B cell (primary cell): ENCODE data around the gene TNRC6C. TPM values are rescaled to one million over a fixed set of nuclear protein-coding genes. Genes with fewer than 3 reads are reported as not detected.

Experiments
- ATAC-seq: fragments of 200-7000 bp; cut with Tn5 transposase; one replicate; pipeline ENCODE4 v1.10.0; 2021; ENCODE audit warnings: low read depth, mild to moderate bottlenecking, moderate number of reproducible peaks, moderate library complexity
- CTCF ChIA-PET: fragments of 350-600 bp; sonication (Branson Sonifier 250); formaldehyde crosslinking; loops from one replicate; lab custom pipeline; 2021; ENCODE audit warnings: antibody characterized with exemption, inconsistent platforms; lab: Charles Lee
- POLR2A ChIA-PET: fragments of 350-600 bp; sonication (Branson Sonifier 250); formaldehyde crosslinking; loops from one replicate; lab custom pipeline; 2021; ENCODE audit warnings: antibody characterized with exemption; lab: Charles Lee
- DNase-seq: peaks from one replicate; pipeline ENCODE4 v3.0.0; 2013
- H2AFZ ChIP-seq: 2 replicates; pipeline ENCODE4 v1.6.1; 2012; ENCODE audit warnings: mild to moderate bottlenecking, low read depth, low read length; ENCODE audit not compliant: insufficient read depth, poor library complexity, severe bottlenecking
- H3K27ac ChIP-seq, 2 donors: 1 replicate in 1 of 2; 2 replicates in 1 of 2; pipeline ENCODE4 v1.5.1; 2012 to 2013; ENCODE audit warnings: low read length in 2 of 2, mild to moderate bottlenecking in 2 of 2, moderate library complexity in 1 of 2
- H3K27me3 ChIP-seq, 4 experiments: fragments of 200-600 bp in 1 of 4; sonication (generic) in 1 of 4; replicated peaks in 1 of 4; 1 replicate in 2 of 4; 2 replicates in 2 of 4; pipeline versions ENCODE4 v1.6.1 to v1.7.0; 2013 to 2016; ENCODE audit warnings: low read length in 3 of 4, mild to moderate bottlenecking in 2 of 4, mixed read lengths in 1 of 4, moderate library complexity in 1 of 4; ENCODE audit not compliant: insufficient read depth in 4 of 4, control insufficient read depth in 3 of 4; ENCODE audit errors: control extremely low read depth in 1 of 4
- H3K36me3 ChIP-seq, 2 experiments: replicated peaks in 1 of 2; 1 replicate in 1 of 2; 2 replicates in 1 of 2; pipeline versions ENCODE4 v1.6.1 to v1.7.1; 2013; ENCODE audit warnings: low read length in 1 of 2; ENCODE audit not compliant: insufficient read depth in 2 of 2, control insufficient read depth in 1 of 2; ENCODE audit errors: control extremely low read depth in 1 of 2, extremely low read depth in 1 of 2
- H3K4me1 ChIP-seq, 2 donors: fragments of 200-600 bp in 1 of 2; sonication (generic) in 1 of 2; 1 replicate in 1 of 2; 2 replicates in 1 of 2; pipeline versions ENCODE4 v1.5.1 to v1.6.1; 2013 to 2017; ENCODE audit warnings: low read length in 2 of 2; ENCODE audit not compliant: control insufficient read depth in 2 of 2, insufficient read depth in 2 of 2
- H3K4me2 ChIP-seq: replicated peaks from 2 replicates; pipeline ENCODE3; 2012; ENCODE audit warnings: mild to moderate bottlenecking, low read depth, low read length; ENCODE audit not compliant: poor library complexity, severe bottlenecking
- H3K4me3 ChIP-seq, 5 experiments: fragments of 200-600 bp in 1 of 5; sonication (generic) in 1 of 5; 1 replicate in 3 of 5; 2 replicates in 2 of 5; pipeline versions ENCODE4 v1.5.1 to v1.7.0; 2011 to 2016; ENCODE audit warnings: low read length in 4 of 5, mild to moderate bottlenecking in 4 of 5, low read depth in 2 of 5, control low read depth in 1 of 5, moderate library complexity in 1 of 5; ENCODE audit not compliant: insufficient read depth in 1 of 5; ENCODE audit errors: control extremely low read depth in 1 of 5, extremely low read depth in 1 of 5
- H3K79me2 ChIP-seq: fragments of 200-600 bp; sonication (generic); one replicate; pipeline ENCODE4 v1.6.0; 2016; ENCODE audit warnings: low read length; ENCODE audit not compliant: control insufficient read depth, insufficient read depth
- H3K9ac ChIP-seq: fragments of 200-600 bp; sonication (generic); 2 replicates; pipeline ENCODE4 v1.6.1; 2017; ENCODE audit warnings: mild to moderate bottlenecking, low read length, moderate library complexity
- H3K9me3 ChIP-seq, 3 donors: one replicate each; pipeline versions ENCODE4 v1.6.1 to v1.7.1; 2013; ENCODE audit warnings: low read length in 2 of 3; ENCODE audit not compliant: control insufficient read depth in 2 of 3, insufficient read depth in 1 of 3; ENCODE audit errors: control extremely low read depth in 1 of 3
- H4K20me1 ChIP-seq: 2 replicates; pipeline ENCODE4 v1.6.0; 2012; ENCODE audit warnings: mild to moderate bottlenecking, low read length; ENCODE audit not compliant: insufficient read depth, control insufficient read depth, poor library complexity, severe bottlenecking
- H3K27ac Mint-ChIP-seq: one replicate; pipeline ENCODE4 v1.8.0; 2021; ENCODE audit warnings: mixed read lengths
- H3K27me3 Mint-ChIP-seq: one replicate; pipeline ENCODE4 v1.8.0; 2021; ENCODE audit warnings: mixed read lengths
- H3K4me1 Mint-ChIP-seq: one replicate; pipeline ENCODE4 v1.8.0; 2021; ENCODE audit warnings: mixed read lengths
- H3K4me3 Mint-ChIP-seq: one replicate; pipeline ENCODE4 v1.8.0; 2021; ENCODE audit warnings: mixed read lengths
- H3K9me3 Mint-ChIP-seq: one replicate; pipeline ENCODE4 v1.8.0; 2022; ENCODE audit warnings: mixed read lengths; ENCODE audit not compliant: insufficient read depth
- CTCF ChIP-seq: fragments of 200-600 bp; IDR thresholded peaks from one replicate; pipeline ENCODE4 v1.8.0; 2022; ENCODE audit warnings: antibody characterized with exemption, mild to moderate bottlenecking
- EZH2 ChIP-seq: IDR thresholded peaks from 2 replicates; pipeline ENCODE4 v1.6.1; 2012; ENCODE audit warnings: borderline replicate concordance, low read depth, mild to moderate bottlenecking, moderate library complexity, low read length; ENCODE audit not compliant: insufficient read depth, poor library complexity, severe bottlenecking
- WGBS: methylation state at CpG from one replicate; pipeline ENCODE4 v1.1.5; 2013; ENCODE audit warnings: missing lambda C conversion rate; ENCODE audit not compliant: insufficient coverage; 5-methylcytosine and 5-hydroxymethylcytosine counted together
- intact Hi-C: fragments of 100-400 bp; cut with micrococcal nuclease; formaldehyde crosslinking; loops from one replicate; pipeline ENCODE4 v1.10.0; 2022
- polyA plus RNA-seq: library from polyadenylated mRNA; depleted of rRNA; stranded (reverse); fragments of >200 nt; gene quantifications from 2 replicates; pipeline ENCODE4 v1.2.3, GENCODE V29; 2012
- total RNA-seq, 2 donors: library from RNA; stranded (reverse); fragments of 120-200 nt in 1 of 2; gene quantifications; 1 replicate in 1 of 2; 2 replicates in 1 of 2; pipeline versions ENCODE4 v1.2.3 to v1.2.4, GENCODE V29; 2013 to 2022

TNRC6C gene
- total and polyA plus RNA-seq, 2 donors (not counting 1 experiment from before 2014, with no cell fraction given), result 3.9 to 63.8 TPM

DNA sequence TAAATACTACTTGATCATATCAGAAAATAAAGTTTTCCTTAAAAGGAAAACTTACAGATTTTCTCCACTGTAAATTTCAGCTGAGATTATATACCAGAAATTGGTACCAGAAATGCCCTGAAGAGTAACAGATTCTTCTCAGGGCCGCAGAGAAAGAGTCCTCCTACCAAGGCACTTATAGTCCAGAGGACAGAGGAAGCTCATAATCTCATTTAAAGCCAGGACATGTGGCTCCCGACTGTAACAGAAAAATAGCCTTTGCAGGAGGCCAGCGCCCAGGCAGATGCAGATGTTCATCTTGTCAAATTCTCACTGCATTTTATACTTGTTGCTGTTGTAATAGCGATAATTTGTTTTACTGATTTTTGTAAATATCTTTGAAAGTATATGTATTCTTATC lies 43.7 kb downstream of the TNRC6C start:
- Histone ChIP-seq H3K4me2 (no peak overlapping the region), H3K79me2 (peaks cover 43% of the 10 kb centered on the region), H3K4me3 (no peak overlapping the region), H3K4me1 (no peaks in the 10 kb centered on the region), H3K27me3 (no peaks in the 10 kb centered on the region), H3K9ac (no peak overlapping the region), H3K9me3 (no peaks in the 10 kb centered on the region), H4K20me1 (peaks cover 61% of the 10 kb centered on the region), H3K27ac (no peak overlapping the region), H2AFZ (no peak overlapping the region), H3K36me3 (peaks cover 2 to 8% of the 10 kb centered on the region in 2 experiments)
- H3K27me3 Mint-ChIP-seq, result no peaks in the 10 kb centered on the region
- H3K9me3 Mint-ChIP-seq, result no peaks in the 10 kb centered on the region
- H3K4me3 Mint-ChIP-seq, result no peak overlapping the region
- intact Hi-C loops, result no loop called here
- ChIA-PET POLR2A (interaction anchor here (0.6 kb wide), 1 partner anchor 95 kb away, joined by 7 read pairs; no protein-coding TSS in a partner anchor), CTCF (interaction anchor here (0.6 to 6.5 kb wide), 2 partner anchors 16 to 166 kb away, joined by 3 to 25 read pairs; no protein-coding TSS in a partner anchor)
- H3K4me1 Mint-ChIP-seq, result peaks cover 24% of the 10 kb centered on the region
- no peak overlapping the region for H3K27ac Mint-ChIP-seq
- no peak for TF ChIP-seq CTCF
- TF ChIP-seq EZH2, result no peak
- no peak for ATAC-seq
- WGBS, result 100% methylated on average over 1 of the region's 4 CpGs
- DNase-seq, result no peak

GRCh38 chr17:78005452-78006171 lies 47.1 kb downstream of the TNRC6C start:
- Histone ChIP-seq H2AFZ (no peak overlapping the region), H3K79me2 (peaks cover 17% of the 10 kb centered on the region), H3K9me3 (no peaks in the 10 kb centered on the region), H3K9ac (no peak overlapping the region), H3K27me3 (no peaks in the 10 kb centered on the region), H4K20me1 (peaks cover 30% of the 10 kb centered on the region), H3K36me3 (peaks cover 0 to 11% of the 10 kb centered on the region in 2 experiments), H3K4me2 (no peak overlapping the region), H3K27ac (no peak overlapping the region), H3K4me1 (no peaks in the 10 kb centered on the region), H3K4me3 (no peak overlapping the region)
- Mint-ChIP-seq H3K4me1 (peaks cover 16% of the 10 kb centered on the region), H3K27me3 (no peaks in the 10 kb centered on the region), H3K27ac (no peak overlapping the region), H3K9me3 (no peaks in the 10 kb centered on the region), H3K4me3 (no peak overlapping the region)
- TF ChIP-seq CTCF (no peak), EZH2 (no peak)
- DNase-seq, result no peak
- ATAC-seq, result no peak
- ChIA-PET CTCF (interaction anchor here (0.6 to 6.5 kb wide), 4 partner anchors 8 to 463 kb away, joined by 3 to 25 read pairs (median 14); no protein-coding TSS in a partner anchor), POLR2A (interaction anchor here (0.9 kb wide), 1 partner anchor 47 kb away, joined by 4 read pairs; the partner anchor contains the start of gene TNRC6C)
- WGBS, result no CpG with 5 or more reads among the region's 3 CpGs
- intact Hi-C loops, result no loop called here
